ENCODE results near the gene TREM2. TPM values are rescaled to one million over a fixed set of nuclear protein-coding genes. Genes with fewer than 3 reads are reported as not detected.
A peak's percentile ranks its signal among the peaks of the same experiment; 100 is the strongest.

TREM2 gene
- total and polyA plus RNA-seq, 2 of the 13 experiments (the other 11 are each of a cell fraction or from before 2014, with no cell fraction given) = 0.11 TPM; not detected in 1

- POLR2A ChIA-PET = interaction anchor here (0.8 kb wide), 1 partner anchor 110 kb away, joined by 3 read pairs; the partner anchor contains the start of genes NFYA and OARD1
- no peaks in the 10 kb centered on the region for H3K9me3 ChIP-seq (ENCODE audit: low read length)
- no peak overlapping the region for H3K4me3 ChIP-seq (replicated peaks in 1 of 3; ENCODE audit: insufficient read depth in 1 of 3, low read depth in 2 of 3, low read length in 3 of 3)
- in situ Hi-C loops (cut with HindIII; ENCODE audit: extremely low pct_ligation_motif_present, low pct_unique_long_range_greater_than_20kb) = loop anchor here (5.0 kb wide), 1 partner anchor 90 kb away; no protein-coding TSS in a partner anchor
- intact Hi-C loops (cut with micrococcal nuclease; ENCODE audit: unreplicated experiment) = loop anchor here (1.0 kb wide), 1 partner anchor 90 kb away; no protein-coding TSS in a partner anchor
- BruUV-seq (replicated peaks) = no TSS peak
- WGBS (ENCODE audit: low lambda C conversion rate) = 44% methylated on average over 4 of the region's 4 CpGs
- CTCF ChIA-PET (ENCODE audit: low intra/inter-chr PET ratio, low total read pairs) = interaction anchor here (2.8 kb wide), 1 partner anchor 90 kb away, joined by 19 read pairs; no protein-coding TSS in a partner anchor
- no peaks in the 10 kb centered on the region for H3K79me2 ChIP-seq (ENCODE audit: insufficient read depth, low read length)
- peaks cover 5 to 27% of the 10 kb centered on the region in 2 experiments; a peak in 4 of 5 replicates for H3K27me3 ChIP-seq (ENCODE audit: control insufficient read depth in 1 of 2, insufficient read depth in 2 of 2, low read length in 2 of 2)
- no peaks in the 10 kb centered on the region for H4K20me1 ChIP-seq (ENCODE audit: insufficient read depth, low read length)
- TF ChIP-seq STAG1 (CRISPR knock-in tag; IDR thresholded peaks at IDR 0.05) (peak; percentile 72), ZNF660 (CRISPR knock-in tag; IDR thresholded peaks at IDR 0.05; ENCODE audit: borderline replicate concordance, low read depth) (no peak), SMC3 (IDR thresholded peaks at IDR 0.05; ENCODE audit: low read length) (peak; percentile 57), NFKBIZ (CRISPR knock-in tag; IDR thresholded peaks at IDR 0.05) (no peak), CTCF (CRISPR knock-in tag; IDR thresholded peaks at IDR 0.05) (peak; percentile 70), RAD21 (CRISPR knock-in tag; IDR thresholded peaks at IDR 0.05) (peak; percentile 39; the same call in 1 of the 2 replicates)
- H2AFZ ChIP-seq (ENCODE audit: low read length) = no peak overlapping the region
- H3K4me2 ChIP-seq (ENCODE audit: low read depth, low read length) = no peak overlapping the region
- DNase-seq (ENCODE audit: low spot score) = peak; percentile 59
- FAIRE-seq = peak; percentile 88
- no peaks in the 10 kb centered on the region for H3K36me3 ChIP-seq (replicated peaks in 1 of 2; ENCODE audit: control insufficient read depth in 1 of 2, insufficient read depth in 2 of 2, low read length in 2 of 2)
- peak; percentile 90 for ATAC-seq
- peaks cover 11% of the 10 kb centered on the region for H3K4me1 ChIP-seq (ENCODE audit: insufficient read depth, low read length)
- H3K27ac ChIP-seq (ENCODE audit: extremely low read length, insufficient read depth, low read length) = no peak overlapping the region
- H3K9ac ChIP-seq (ENCODE audit: insufficient read depth, low read depth, low read length) = no peak overlapping the region
These were observed 19.4 kb upstream of the TREM2 start for GRCh38 chr6:41182069-41183034.
